Fibroblast of peridontal ligament (primary cell): Measurements from ENCODE around the gene MOV10.
"Not testable (repeated sequence)": the region's sequence is repeated elsewhere in the genome, so short reads cannot be mapped to it uniquely, and the experiment has no call there.

Experiments
- DNase-seq: peaks from one replicate; pipeline ENCODE4 v3.0.0-alpha.2; 2010; ENCODE audit errors: extremely low read depth

Gene MOV10

DNA sequence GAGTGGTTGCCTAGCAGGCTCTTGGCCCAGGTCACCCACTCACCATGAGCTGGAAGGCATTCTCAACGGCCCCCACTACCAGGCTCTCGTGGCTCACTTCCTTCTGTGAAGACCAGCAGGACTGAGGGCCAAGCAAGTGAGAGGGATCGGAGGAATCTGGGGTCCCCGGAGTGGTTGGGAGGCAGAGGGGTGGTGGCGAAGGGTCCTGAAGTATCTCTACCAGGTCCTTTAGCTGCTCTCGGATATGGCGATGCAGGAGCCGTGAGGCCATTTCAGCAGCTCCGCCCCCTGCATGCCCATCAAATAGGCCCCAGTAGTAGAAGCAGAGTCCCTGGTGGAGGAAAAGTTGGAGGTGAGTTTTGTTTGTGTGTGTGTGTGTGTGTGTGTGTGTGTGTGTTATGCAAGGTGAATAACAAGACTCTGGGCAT, 38.3 kb downstream of the MOV10 start:
- DNase-seq: no peak

DNA sequence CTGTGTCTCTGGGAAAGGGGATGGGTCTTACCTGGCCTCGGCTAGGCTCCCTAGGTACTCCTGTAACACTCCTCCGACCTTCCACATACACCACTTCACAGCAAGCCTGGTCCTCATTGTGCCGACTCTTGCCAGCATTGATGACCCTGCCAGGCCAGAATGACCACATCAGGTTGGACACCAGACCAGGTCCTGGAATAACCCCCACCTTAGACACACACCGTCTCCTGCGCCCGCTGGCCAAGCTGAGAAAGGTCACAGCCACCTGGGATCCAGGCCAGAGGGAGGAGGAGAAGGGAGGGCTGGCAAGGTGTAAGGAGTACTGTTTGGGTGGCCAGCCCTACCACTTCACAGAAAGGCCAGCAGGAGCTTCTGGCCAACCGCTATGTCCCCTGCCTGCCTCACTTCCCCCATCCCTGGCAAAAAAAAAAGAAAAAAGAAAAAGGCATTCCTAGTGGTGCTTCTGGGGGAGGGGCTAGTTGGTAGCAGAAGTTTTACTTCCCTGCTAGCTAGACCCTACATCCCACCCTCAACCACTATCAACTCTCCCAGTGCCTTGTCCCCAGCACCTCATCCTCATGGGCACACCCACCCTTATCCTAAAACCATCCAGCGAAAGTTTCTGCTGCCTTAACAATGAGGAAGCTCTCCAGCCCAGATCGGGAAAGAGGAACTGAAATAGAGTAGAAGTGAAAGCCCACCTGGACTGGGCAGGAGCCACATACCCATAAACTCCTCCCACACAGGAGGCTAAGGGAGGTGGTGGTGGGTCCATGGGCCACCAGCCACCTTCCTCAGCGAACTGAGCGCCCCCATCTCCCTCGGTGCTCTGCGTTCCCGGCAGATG, 39.2 kb downstream of the MOV10 start:
- DNase-seq: no peak

DNA sequence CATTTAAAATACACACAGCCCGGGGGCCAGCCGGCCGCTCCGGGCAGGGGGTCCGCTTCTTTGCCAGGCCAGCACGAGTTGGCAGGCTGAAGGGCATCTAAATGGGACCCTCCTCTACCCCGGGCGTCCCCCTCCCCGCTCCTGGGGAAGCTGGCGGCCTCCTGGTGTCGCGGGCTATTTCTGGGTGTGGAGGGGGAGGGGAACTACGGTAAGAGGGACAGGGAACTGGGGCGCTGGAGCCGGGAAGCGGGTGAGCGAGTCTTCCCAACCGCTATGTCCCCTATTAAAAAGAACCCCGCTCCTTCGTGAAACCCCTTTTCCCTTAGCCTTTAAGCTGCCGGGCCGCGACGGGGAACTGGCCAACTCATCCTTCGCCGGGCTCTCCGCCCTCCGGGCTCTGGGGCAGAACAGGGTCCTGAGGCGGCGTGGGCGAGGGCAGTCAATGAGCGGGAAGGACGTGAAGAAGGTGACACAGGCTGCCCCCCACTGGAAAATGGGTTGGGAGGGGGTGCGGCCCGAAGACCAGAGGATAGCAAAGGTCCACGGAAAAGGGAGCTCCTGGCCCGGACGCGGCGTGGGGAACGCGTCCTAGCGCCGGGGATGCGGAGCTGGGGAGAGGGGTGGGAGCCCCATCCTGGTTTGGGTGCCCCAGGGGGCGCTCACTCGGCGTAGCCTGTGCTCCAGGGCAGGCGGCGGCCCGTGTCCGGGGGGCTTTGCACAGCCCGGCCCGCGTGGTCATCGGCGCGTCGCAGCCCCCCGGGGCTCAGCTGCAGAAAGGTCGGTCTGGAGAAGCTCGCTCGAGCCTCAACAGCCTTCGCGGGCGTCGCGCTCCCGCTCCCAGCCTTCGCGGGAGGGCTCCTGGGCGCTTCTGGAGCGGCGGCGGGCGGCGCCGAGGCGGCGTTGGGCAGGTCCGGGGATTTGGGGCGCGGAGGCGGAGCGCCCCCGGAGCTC, 40.1 kb downstream of the MOV10 start:
- no peak for DNase-seq

DNA sequence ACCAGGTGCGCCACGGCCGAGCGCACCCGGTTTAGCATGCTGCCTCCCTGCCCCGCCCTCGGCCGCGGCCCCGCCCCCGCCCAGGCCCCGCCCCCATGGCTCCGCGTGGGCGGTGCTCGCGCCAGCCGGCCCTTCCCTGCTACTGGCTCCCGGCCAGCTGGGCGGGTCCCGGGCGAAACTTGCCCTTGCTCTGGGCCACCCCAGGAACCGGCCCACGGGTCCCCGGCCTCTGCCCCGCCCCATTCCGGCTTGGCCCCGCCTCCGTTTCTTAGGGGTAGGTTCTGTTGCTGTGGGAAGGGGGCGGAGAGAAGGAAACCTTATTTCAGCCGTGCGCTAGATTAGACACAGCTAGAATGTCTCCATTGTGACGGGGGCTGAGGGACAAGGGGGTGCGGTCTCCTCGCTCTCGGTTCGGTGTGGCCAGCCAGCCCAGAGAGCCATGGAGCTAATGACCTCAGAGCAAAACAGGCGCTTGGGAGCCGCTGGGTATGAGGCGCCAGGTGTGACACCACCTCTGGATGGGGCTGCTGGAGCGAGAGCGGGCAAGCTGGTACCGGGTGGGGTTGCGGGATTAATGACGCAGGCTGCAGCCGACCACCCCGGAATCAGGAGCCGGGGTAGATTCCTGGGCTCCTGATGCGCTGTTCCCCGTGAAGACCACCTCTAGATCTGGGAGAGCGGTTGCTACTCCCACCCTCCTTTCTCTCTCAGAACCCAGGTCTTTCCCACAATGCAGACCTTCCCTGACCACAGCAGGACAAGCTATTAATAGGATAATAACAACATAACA, 41.0 kb downstream of the MOV10 start, which contains the start of gene PPM1J:
PPM1J (minus strand) TSS at position 69 of the 790 bp plus-strand sequence; CDS start at position 38, 31 bp downstream.
- DNase-seq: peak; percentile 80

DNA sequence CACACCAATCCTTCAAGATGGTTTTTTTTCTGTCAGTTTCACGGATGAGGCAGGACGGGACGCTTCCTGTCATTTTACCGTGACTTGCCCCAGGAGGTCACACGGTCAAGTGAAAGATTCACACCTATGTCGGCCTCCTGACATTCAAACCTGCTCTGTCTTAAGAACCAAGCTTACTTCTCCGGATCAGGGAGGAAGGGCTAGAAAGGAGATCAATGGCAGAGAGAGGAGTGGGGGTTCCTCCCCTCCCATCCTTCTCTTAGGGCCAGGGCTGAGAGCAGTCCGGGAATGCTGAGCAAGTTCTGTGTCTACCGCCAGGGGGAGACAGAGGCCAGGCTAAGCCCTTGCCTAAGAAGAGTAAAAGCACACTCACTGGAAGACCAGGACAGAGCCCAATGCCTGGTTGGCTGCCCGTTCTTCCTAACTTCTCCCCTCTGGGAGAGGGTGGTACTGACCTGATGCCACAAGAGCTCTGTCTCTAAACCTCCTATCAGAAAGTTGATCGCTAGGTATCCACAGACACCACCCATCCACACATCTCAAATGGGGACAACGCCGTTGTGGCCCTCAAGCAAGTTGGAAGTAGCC, 41.8 kb downstream of the MOV10 start:
- peak; percentile 93 for DNase-seq

DNA sequence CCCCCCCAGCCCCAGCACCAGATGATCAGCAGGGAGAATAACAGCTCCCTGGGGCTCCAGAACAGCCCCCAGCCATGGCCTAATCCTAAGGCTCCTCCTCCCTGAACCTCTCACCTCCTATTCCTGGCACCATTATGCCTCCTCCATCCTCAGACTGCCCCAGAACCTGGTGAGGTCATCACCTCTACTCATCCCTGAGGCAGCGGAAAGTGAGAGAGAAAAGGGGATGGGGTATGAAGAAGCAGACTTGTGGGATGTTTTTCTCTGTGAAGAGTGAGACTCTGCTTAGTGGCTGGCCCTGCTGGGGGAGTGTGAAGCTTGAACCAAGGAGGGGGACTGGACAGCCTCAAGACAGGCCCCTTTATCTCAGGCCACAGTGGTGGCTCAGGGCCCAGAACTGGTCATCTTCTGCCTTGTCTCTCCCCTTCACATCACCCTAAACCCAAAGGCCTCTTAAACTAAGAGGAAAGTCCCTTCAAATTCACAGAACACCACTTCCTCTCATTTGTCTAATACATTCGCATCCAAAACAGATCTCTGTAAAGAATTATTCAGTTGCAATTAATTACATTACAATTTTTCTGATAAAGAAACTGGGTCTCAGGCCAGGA, 42.9 kb downstream of the MOV10 start:
- no peak for DNase-seq

DNA sequence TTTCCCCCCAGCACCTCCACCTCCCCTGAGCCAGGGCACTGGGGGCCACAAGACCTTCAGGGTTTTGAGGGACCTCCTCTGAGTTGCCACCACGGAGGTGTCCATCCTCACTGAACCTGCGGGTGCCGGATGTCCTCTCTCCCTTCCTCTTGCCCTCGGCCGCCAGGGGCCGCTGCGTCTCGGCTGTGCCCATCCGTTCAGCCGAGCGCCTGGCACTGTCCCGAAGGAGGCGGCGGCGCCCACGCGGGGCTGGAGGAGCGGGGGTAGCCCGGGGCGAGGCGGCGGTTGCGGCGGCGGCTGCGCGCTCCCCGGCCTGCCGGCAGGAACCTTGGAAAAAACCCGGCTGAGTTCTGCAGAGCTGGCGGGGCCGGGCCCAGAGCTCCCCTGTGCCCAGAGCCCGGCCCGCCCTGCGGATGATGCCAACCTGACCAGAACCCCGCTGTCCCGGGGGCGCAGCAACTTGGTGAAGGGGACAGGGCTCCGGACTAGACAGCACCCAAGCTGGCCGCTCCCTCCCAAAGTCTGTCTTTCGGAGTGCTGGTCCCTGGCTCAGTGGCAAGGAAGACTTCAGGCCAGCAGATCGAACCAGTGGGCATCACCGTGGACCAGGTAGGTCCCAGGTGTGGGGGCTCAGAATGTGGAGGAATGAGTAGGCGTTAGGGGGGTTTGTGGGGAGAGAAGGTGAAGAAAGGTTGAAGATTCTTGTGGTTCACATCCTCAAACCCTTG, 44.4 kb downstream of the MOV10 start:
- DNase-seq: peak; percentile 53

DNA sequence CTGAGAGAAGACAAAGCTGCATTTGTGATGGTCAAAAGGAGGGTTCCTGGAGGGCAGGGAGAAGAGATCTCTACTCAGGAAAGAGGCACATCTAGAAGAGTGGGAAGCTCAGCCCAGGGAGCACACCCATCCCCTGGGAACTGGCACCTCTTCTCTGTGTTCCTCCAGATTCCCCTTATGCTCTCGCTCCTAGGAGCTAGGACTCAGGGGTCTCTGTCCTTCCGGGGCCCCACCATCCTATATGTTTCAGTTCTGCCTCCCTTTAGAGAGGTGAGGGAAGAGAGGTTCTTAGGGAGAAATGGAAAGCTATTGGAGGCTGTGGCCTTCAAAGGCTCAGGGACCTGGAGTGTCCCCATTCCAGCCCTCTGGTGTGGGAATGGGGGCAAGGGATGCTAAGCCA, 45.2 kb downstream of the MOV10 start:
- DNase-seq: no peak

DNA sequence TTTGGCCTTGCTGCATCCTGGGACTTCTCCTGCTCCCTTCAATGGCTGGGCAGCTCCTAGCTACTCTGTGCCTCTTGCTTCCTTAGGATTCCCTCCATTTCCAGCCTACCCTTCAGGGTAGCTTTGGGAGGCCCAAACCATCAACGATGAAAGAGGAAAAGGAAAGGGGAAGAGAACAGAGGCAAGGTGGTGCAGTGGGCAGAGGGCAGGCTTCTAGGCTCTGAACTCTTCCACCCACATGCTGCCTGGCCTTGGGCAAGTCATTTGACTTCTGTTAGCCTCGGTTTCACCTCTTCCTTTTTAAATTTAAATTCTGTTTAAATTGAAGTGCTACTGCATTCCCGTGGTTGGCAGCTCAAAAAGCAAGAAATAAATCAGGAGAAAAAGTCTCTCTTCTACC, 46.3 kb downstream of the MOV10 start:
- DNase-seq: no peak

DNA sequence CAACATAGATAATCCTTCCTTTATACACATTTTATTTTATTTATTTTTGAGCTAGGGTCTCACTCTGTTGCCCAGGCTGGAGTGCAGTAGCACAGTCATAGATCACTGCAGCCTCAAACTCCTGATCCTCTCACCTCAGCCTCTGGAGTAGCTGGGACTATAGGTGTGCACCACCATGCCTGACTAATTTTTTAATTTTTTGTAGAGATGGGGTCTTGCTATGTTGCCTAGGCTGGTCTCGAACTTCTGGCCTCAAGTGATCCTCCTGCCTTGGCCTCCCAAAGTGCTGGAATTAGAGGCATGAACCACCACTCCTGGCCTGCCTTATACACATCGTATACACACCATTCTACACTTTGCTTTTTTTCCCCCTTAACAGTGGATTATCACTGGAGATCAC, 46.8 kb downstream of the MOV10 start:
- not testable (repeated sequence) for DNase-seq

DNA sequence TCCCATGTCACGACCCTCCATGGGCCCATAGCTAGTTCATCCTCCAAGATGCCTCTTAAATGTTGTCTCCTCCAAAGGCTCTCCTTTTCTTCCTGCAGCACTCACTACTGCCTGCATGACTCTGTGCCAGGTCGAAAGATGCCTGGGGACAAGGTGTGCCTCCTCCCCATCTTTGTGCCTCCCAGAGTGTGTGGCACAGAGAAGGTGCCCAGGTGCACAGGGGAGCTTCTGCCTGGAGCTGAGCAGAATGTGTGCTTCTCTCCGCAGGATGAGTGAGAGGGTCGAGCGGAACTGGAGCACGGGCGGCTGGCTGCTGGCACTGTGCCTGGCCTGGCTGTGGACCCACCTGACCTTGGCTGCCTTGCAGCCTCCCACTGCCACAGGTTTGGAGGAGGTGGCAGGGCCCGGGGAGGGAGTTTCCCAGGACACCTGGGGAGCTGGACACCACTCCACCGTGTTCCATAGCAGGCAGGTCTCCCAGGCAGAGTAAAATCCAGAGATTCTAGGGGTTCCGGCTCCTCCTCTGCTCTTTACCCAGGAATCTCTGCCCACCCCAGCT, 47.6 kb downstream of the MOV10 start:
- DNase-seq: no peak

DNA sequence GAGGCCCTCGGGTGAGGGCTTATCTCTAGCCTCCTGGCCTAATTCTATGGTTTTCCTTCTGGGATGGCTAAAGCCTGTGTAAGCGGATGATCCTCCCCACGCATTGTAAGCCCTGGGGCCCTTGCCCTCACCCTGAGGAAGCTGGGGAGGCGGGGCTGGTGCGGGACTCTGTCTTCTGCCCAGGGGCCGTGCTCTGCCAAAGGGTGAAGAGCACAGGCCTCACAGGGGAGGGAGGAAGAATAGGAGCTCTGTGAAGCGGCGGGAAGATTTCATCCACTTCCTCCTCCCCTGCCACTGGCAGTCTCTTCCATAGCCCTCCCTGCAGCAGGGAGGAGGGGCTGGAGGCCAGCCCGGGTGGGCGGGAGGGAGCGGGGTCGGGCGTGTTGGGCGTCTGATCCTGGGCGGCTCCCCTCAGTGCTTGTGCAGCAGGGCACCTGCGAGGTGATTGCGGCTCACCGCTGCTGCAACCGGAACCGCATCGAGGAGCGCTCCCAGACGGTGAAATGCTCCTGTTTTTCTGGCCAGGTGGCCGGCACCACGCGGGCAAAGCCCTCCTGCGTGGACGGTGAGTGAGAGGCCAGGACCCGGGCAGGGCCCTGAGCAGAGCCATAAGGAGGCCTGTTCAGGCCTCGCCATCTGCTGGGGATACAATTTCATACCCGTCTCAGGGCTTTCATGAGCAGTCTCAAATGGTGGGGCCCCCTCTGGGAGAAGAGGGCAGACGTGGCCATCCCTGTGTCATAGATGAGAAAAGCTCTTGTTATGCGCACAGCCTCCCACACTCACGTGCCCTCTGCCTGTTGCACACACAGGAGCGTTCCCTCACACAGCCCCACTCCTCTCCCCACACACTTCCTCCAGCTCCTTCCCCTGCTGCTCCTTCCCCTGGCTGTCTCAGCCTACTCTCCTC, 48.4 kb downstream of the MOV10 start:
- DNase-seq: no peak

DNA sequence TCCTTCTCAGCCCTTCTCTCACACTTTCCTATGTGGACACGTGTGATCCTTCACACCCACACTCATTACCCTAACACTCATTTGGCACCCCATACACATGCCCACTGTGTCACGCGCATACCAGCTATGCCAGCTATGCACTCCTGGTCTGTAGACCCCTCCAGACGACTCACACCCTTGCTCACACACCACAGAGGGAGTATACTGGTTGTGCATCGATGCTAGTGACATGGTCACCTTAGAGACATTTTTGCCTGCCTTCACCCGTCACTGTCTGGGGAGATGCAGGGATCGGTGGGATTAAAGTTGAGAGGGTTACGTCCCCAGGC, 49.0 kb downstream of the MOV10 start:
- DNase-seq: no peak

DNA sequence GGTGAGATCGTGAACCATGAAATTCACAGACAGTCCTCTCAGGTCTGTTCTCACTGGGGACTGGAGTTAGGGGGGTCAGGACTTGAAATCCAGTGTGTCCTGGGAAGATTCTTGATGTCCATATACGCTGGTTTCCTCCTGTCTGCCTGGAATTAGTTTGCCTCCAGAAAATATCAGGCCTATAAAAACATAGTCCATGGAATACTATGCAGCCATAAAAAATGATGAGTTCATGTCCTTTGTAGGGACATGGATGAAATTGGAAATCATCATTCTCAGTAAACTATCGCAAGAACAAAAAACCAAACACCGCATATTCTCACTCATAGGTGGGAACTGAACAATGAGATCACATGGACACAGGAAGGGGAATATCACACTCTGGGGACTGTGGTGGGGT, 49.8 kb downstream of the MOV10 start:
- not testable (repeated sequence) for DNase-seq

DNA sequence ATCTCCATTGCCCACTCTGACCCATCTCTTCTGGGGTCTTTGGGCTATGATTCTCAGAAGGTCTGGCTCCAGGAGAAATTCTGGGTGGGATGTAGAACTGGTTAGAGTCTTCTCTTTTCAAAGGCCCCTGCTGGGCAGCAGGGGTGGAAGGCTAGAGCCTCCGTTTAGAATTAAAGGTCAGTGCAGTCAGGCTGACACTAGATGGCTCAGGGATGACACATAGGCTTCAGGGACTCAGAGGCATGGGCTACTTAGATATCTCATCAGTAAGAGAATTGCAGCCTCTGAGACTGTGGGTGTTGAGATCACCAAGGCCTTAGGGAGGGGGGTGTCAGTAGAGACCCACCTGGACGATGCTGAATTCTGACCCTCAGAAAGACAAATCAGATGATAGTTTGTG, 53.3 kb downstream of the MOV10 start:
- DNase-seq: peak; percentile 16

DNA sequence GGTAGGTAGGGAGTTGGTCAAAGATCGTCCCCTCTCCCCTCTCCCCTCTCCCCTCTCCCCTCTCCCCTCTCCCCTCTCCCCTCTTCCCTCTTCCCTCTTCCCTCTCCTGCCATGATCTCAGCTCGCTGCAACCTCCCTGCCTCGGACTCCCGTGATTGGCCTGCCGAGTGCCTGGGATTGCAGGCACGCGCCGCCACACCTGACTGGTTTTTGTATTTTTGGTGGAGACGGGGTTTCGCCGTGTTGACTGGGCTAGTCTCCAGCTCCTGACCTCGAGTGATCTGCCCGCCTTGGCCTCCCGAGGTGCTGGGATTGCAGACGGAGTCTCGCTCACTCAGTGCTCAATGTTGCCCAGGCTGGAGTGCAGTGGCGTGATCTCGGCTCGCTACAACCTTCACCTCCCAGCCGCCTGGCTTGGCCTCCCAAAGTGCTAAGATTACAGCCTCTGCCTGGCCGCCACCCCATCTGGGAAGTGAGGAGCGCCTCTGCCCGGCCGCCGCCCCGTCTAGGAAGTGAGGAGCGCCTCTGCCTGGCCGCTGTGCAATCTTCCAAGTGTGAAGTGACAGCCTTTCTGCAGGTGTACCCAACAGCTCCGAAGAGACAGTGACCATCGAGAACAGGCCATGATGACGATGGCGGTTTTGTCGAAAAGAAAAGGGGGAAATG, 54.0 kb downstream of the MOV10 start:
- DNase-seq: not testable (repeated sequence)

DNA sequence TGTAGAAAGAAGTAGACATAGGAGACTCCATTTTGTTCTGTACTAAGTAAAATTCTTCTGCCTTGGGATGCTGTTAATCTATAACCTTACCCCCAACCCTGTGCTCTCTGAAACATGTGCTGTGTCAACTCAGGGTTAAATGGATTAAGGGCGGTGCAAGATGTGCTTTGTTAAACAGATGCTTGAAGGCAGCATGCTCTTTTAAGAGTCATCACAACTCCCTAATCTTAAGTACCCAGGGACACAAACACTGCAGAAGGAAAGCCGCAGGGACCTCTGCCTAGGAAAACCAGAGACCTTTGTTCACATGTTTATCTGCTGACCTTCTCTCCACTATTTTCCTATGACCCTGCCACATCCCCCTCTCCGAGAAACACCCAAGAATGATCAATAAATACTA, 54.6 kb downstream of the MOV10 start:
- DNase-seq: not testable (repeated sequence)

DNA sequence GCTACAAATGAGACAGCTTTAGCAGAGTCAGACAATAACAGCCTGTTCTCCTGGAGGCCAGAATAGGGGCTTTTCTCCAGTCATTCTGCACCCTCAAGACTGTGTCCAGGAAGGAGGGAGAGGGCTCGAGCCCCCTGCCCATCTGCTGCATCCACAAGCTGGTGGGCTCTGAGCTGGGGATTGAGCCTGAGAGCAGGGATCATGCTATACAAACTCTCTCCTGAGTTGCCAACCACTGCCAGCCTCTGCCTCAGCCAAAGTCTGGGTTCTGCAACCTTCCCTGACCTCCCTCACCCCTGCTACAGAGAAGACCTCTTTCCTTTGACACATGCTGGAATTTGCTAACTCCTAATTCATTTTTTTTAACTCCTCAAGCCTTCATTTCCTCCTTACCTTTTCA, 55.5 kb downstream of the MOV10 start:
- no peak for DNase-seq
